KOPT-K1 (cell line): ENCODE measurements around the gene GIT2.
"Not testable (repeated sequence)": the region's sequence is repeated elsewhere in the genome, so short reads cannot be mapped to it uniquely, and the experiment has no call there.

Source experiments
- H3K27ac ChIP-seq: fragments of 200-600 bp; sonication (generic); 2 replicates; pipeline ENCODE4 v1.5.1; 2016; ENCODE audit warnings: antibody characterized with exemption, mild to moderate bottlenecking, low read depth, low read length; ENCODE audit not compliant: poor library complexity, severe bottlenecking
- H3K36me3 ChIP-seq: fragments of 200-600 bp; sonication (generic); 2 replicates; pipeline ENCODE4 v1.5.1; 2017; ENCODE audit warnings: antibody characterized with exemption, mild to moderate bottlenecking, low read length, moderate library complexity; ENCODE audit not compliant: insufficient read depth
- H3K9me3 ChIP-seq: fragments of 200-600 bp; sonication (generic); 2 replicates; pipeline ENCODE4 v1.5.1; 2017; ENCODE audit warnings: antibody characterized with exemption, low read length, mild to moderate bottlenecking; ENCODE audit not compliant: insufficient read depth, poor library complexity, severe bottlenecking

The GIT2 gene

GRCh38 chr12:109930028-109930800, 66.0 kb downstream of the GIT2 start:
- Histone ChIP-seq H3K36me3 (peaks cover 89% of the 10 kb centered on the region), H3K9me3 (no peaks in the 10 kb centered on the region), H3K27ac (no peak overlapping the region)

- H3K27ac ChIP-seq, H3K9me3 ChIP-seq: not testable (repeated sequence)
- H3K36me3 ChIP-seq: peaks cover 84% of the 10 kb centered on the region
Measured at GRCh38 chr12:109929326-109929725, 66.8 kb downstream of the GIT2 start.

- Histone ChIP-seq H3K27ac (no peak overlapping the region), H3K9me3 (no peaks in the 10 kb centered on the region), H3K36me3 (peaks cover 76% of the 10 kb centered on the region)
Measured at GRCh38 chr12:109928058-109928656, 68.0 kb downstream of the GIT2 start.

GRCh38 chr12:109927622-109928021, 68.5 kb downstream of the GIT2 start:
- Histone ChIP-seq H3K36me3 (peaks cover 76% of the 10 kb centered on the region), H3K9me3 (no peaks in the 10 kb centered on the region), H3K27ac (no peak overlapping the region)

GRCh38 chr12:109926488-109927210, 69.5 kb downstream of the GIT2 start:
- H3K9me3 ChIP-seq: no peaks in the 10 kb centered on the region
- H3K36me3 ChIP-seq: peaks cover 69% of the 10 kb centered on the region
- H3K27ac ChIP-seq: no peak overlapping the region

- Histone ChIP-seq H3K36me3 (peaks cover 69% of the 10 kb centered on the region), H3K9me3 (no peaks in the 10 kb centered on the region), H3K27ac (no peak overlapping the region)
Measured at GRCh38 chr12:109926016-109926415, 70.2 kb downstream of the GIT2 start.

- no peaks in the 10 kb centered on the region for H3K9me3 ChIP-seq
- no peak overlapping the region for H3K27ac ChIP-seq
- H3K36me3 ChIP-seq: peaks cover 69% of the 10 kb centered on the region
Measured at GRCh38 chr12:109925185-109925840, 70.9 kb downstream of the GIT2 start.

- Histone ChIP-seq H3K36me3 (peaks cover 69% of the 10 kb centered on the region), H3K27ac (no peak overlapping the region), H3K9me3 (no peaks in the 10 kb centered on the region)
Measured at GRCh38 chr12:109923481-109924245, 72.5 kb downstream of the GIT2 start.

GRCh38 chr12:109923038-109923437, 73.1 kb downstream of the GIT2 start:
- Histone ChIP-seq H3K36me3 (peaks cover 71% of the 10 kb centered on the region), H3K27ac (no peak overlapping the region), H3K9me3 (no peaks in the 10 kb centered on the region)

GRCh38 chr12:109921982-109922381, 74.2 kb downstream of the GIT2 start:
- H3K36me3 ChIP-seq: peaks cover 74% of the 10 kb centered on the region

GRCh38 chr12:109920261-109920780, 75.8 kb downstream of the GIT2 start:
- Histone ChIP-seq H3K9me3 (no peaks in the 10 kb centered on the region), H3K36me3 (peaks cover 81% of the 10 kb centered on the region), H3K27ac (no peak overlapping the region)

More at GRCh38 chr12:109921982-109922381, 74.2 kb downstream of the GIT2 start:
- Histone ChIP-seq H3K9me3 (no peaks in the 10 kb centered on the region), H3K27ac (no peak overlapping the region)

GRCh38 chr12:109919456-109919855, 76.7 kb downstream of the GIT2 start:
- Histone ChIP-seq H3K9me3 (no peaks in the 10 kb centered on the region), H3K27ac (no peak overlapping the region), H3K36me3 (peaks cover 84% of the 10 kb centered on the region)

GRCh38 chr12:109916045-109916444, 80.1 kb downstream of the GIT2 start:
- Histone ChIP-seq H3K27ac (no peak overlapping the region), H3K36me3 (peaks cover 100% of the 10 kb centered on the region), H3K9me3 (no peaks in the 10 kb centered on the region)
